ENCODE data around the gene GNAL. TPM values are rescaled to one million over a fixed set of nuclear protein-coding genes. Genes with fewer than 3 reads are reported as not detected.

GNAL gene
- total and polyA plus RNA-seq, 2 experiments from 2014 or later, result 7.5 to 21.6 TPM

- H2AFZ ChIP-seq, result no peak overlapping the region
- peaks cover 5% of the 10 kb centered on the region; the same call in 2 of the 3 replicates for H3K36me3 Mint-ChIP-seq (ENCODE audit: low read depth)
- H3K27me3 Mint-ChIP-seq (ENCODE audit: insufficient read depth, low read depth, poor library complexity), result peaks cover 32% of the 10 kb centered on the region
- H3K9me3 Mint-ChIP-seq, result peaks cover 4% of the 10 kb centered on the region; the same call in 1 of the 3 replicates
- peaks cover 6% of the 10 kb centered on the region; the same call in 1 of the 2 replicates for H3K4me1 ChIP-seq (ENCODE audit: insufficient read depth)
- H3K4me1 Mint-ChIP-seq, result peaks cover 15% of the 10 kb centered on the region
- no peak for ATAC-seq
- H4K20me1 ChIP-seq (replicated peaks; ENCODE audit: insufficient read depth), result no peaks in the 10 kb centered on the region
- H3K79me2 ChIP-seq (replicated peaks; ENCODE audit: insufficient read depth), result no peaks in the 10 kb centered on the region
- no peak overlapping the region for H3K27ac ChIP-seq (ENCODE audit: low read depth)
- H3K36me3 ChIP-seq (ENCODE audit: insufficient read depth), result no peaks in the 10 kb centered on the region
- no peak overlapping the region for H3K4me3 ChIP-seq
- 0 out of 2 replicates have a peak, but pooled peaks cover 3% of the 10 kb centered on the region for H3F3A ChIP-seq (replicated peaks; ENCODE audit: low read depth)
- no peak for DNase-seq (ENCODE audit: low spot score)
- H3K9me2 ChIP-seq (ENCODE audit: insufficient read depth), result no peaks in the 10 kb centered on the region
- no peak overlapping the region for H3K4me2 ChIP-seq
- no peak overlapping the region for H3K27ac Mint-ChIP-seq
- no peak overlapping the region for H3K4me3 Mint-ChIP-seq
- TF ChIP-seq EZH2 (IDR thresholded peaks at IDR 0.05; ENCODE audit: low read depth, unreplicated experiment) (no peak), CREB1 (CRISPR knock-in tag; IDR thresholded peaks at IDR 0.05; ENCODE audit: low read depth) (no peak), ZNF114 (CRISPR knock-in tag; IDR thresholded peaks at IDR 0.05) (no peak), CTCF (conservative IDR thresholded peaks at IDR 0.05; ENCODE audit: low read depth in 2 of 2) (no peak), ZNF462 (CRISPR knock-in tag; IDR thresholded peaks at IDR 0.05) (no peak), NANOG (IDR thresholded peaks at IDR 0.05; ENCODE audit: borderline replicate concordance) (no peak), ZNF331 (CRISPR knock-in tag; IDR thresholded peaks at IDR 0.05; ENCODE audit: low read depth) (no peak), ETS1 (IDR thresholded peaks at IDR 0.05) (no peak), REST (IDR thresholded peaks at IDR 0.05; ENCODE audit: unreplicated experiment) (no peak), STAT1 (IDR thresholded peaks at IDR 0.05; ENCODE audit: unreplicated experiment) (no peak), EZH2phosphoT487 (IDR thresholded peaks at IDR 0.05; ENCODE audit: unreplicated experiment) (no peak), POLR2AphosphoS5 (IDR thresholded peaks at IDR 0.05; ENCODE audit: low read depth) (no peak), JUNB (IDR thresholded peaks at IDR 0.05; ENCODE audit: unreplicated experiment) (no peak)
- peaks cover 42% of the 10 kb centered on the region for H3K27me3 ChIP-seq (ENCODE audit: insufficient read depth)
Observed at GRCh38 chr18:11749305-11749704, 60.2 kb downstream of the GNAL start.

Data from GM23338 (cell line).